OCI-LY7 (cell line): ENCODE measurements around the gene SOX13.

Source experiments
- CTCF ChIP-seq: fragments of 200-600 bp; sonication (generic); conservative IDR thresholded peaks from 2 replicates; pipeline ENCODE4 v1.5.1; 2014; ENCODE audit warnings: mild to moderate bottlenecking, antibody characterized with exemption, low read length, moderate library complexity, mixed read lengths
- EZH2phosphoT487 ChIP-seq: fragments of 200-600 bp; sonication (generic); IDR thresholded peaks from 2 replicates; pipeline ENCODE4 v1.6.1; 2018; ENCODE audit warnings: low read depth, borderline replicate concordance, mild to moderate bottlenecking, mixed run types, antibody characterized with exemption, low read length, moderate library complexity, mixed read lengths

DNA sequence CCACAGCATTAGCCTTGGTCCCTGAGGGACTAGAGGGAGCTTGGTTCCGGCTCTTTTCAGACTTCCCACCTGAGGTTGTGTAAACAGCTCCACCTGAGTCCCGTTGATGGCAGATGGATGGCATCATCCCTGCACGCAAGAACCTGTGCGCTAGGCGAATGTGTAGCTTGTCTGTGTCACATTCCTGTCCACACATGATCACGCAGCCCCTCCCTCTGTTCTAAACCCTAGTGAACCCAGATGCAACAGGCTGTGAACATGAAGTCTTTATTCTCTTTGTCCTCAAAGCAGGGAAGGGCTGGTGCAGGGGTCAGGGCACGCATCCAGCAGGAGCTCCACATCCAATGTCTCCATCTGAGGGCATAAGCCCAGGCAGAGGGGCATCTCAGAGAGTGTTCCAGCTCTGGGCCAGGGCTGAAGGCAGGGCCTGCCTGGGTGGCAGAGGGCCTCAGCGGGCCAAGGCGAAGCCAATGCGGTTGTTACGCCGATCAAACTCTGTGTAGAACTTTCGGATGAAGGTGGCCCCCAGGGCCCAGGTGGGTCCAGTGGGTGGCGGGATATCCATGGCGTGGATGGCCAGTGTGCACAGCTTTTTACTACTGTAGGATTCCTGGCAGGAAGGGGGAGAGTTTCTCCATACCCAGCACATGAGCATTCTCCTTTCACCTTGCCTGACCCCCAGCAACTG, 81.8 kb downstream of the SOX13 start:
- TF ChIP-seq CTCF: no peak
- no peak for TF ChIP-seq EZH2phosphoT487
